Activated naive CD8-positive, alpha-beta T cell treated with anti-CD3 and anti-CD28 coated beads for 36 hours (primary cell): ENCODE measurements around the gene NUDCD3. TPM values are rescaled to one million over a fixed set of nuclear protein-coding genes. Genes with fewer than 3 reads are reported as not detected.
"Not testable (repeated sequence)": the region's sequence is repeated elsewhere in the genome, so short reads cannot be mapped to it uniquely, and the experiment has no call there.

ENCODE experiments used
- DNase-seq: peaks from one replicate; pipeline ENCODE4 v3.0.0; 2021
- H3K27ac Mint-ChIP-seq: one replicate; pipeline ENCODE4 v1.8.0; 2022; ENCODE audit warnings: mild to moderate bottlenecking, moderate library complexity, mixed read lengths
- H3K27me3 Mint-ChIP-seq: one replicate; pipeline ENCODE4 v1.8.0; 2022; ENCODE audit warnings: mild to moderate bottlenecking, mixed read lengths
- H3K36me3 Mint-ChIP-seq: one replicate; pipeline ENCODE4 v1.8.0; 2021; ENCODE audit warnings: mild to moderate bottlenecking, mixed read lengths
- H3K4me1 Mint-ChIP-seq: one replicate; pipeline ENCODE4 v1.8.0; 2021; ENCODE audit warnings: mixed read lengths
- H3K4me3 Mint-ChIP-seq: one replicate; pipeline ENCODE4 v1.8.0; 2022; ENCODE audit warnings: mild to moderate bottlenecking, moderate library complexity, mixed read lengths
- H3K9me3 Mint-ChIP-seq: one replicate; pipeline ENCODE4 v1.8.0; 2022; ENCODE audit warnings: mixed read lengths
- total RNA-seq, 2 experiments: library from RNA; stranded (reverse); gene quantifications; one replicate each; pipeline ENCODE4 v1.2.3, GENCODE V29; 2021

NUDCD3 gene
- total RNA-seq, 2 experiments from 2014 or later = 94.9 to 96.9 TPM

DNA sequence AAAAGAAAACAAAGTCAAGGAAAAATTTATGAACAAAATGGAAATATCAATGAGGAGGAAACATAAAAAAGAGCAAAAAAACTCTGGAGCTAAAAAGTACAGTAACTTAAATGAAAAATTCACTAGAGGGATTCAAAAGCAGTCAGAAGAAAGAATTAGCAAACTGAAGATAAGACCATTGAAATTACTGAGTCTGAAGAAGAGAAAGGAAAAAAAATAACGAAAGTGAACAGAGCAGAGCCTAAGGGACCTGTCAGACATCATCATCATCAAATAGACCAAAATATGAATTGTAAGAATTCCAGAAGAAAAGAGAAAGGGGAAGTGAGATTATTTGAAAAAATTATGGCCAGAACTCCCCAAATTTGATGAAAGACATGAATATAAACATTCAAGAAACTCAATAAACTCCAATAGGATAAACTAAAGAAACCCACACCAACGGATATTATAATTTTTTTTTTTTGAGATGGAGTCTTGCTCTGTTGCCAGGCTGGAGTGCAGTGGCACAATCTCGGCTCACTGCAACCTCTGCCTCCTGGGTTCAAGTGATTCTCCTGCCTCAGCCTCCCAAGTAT lies 34.4 kb upstream of the NUDCD3 start:
- H3K36me3 Mint-ChIP-seq = peaks cover 6% of the 10 kb centered on the region

DNA sequence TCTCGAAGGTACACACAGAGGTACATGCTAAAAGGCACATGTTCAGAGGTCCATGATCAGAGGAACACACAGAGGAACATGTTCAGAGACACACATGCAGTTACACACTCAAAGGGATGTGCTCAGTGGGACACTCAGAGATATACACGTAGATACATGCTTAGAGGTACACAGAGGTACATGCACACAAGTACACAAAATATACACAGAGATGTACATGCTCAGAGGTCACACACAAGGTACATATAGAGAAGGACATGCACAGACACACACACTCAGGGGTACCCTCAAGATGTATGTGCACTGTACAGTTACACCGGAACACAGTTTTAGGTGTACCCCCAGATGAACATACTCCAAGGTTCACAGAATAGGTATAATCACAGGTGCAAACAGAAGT lies 31.9 kb upstream of the NUDCD3 start:
- no peak overlapping the region for H3K4me3 Mint-ChIP-seq
- H3K27ac Mint-ChIP-seq = no peak overlapping the region
- peaks cover 16% of the 10 kb centered on the region for H3K9me3 Mint-ChIP-seq
- H3K36me3 Mint-ChIP-seq = peaks cover 6% of the 10 kb centered on the region
- H3K27me3 Mint-ChIP-seq = no peaks in the 10 kb centered on the region
- DNase-seq = no peak
- H3K4me1 Mint-ChIP-seq = no peaks in the 10 kb centered on the region

More for the DNA sequence above, 34.4 kb upstream of the NUDCD3 start:
- Mint-ChIP-seq H3K27me3 (no peaks in the 10 kb centered on the region), H3K4me1 (no peaks in the 10 kb centered on the region), H3K27ac (no peak overlapping the region), H3K4me3 (no peak overlapping the region), H3K9me3 (peaks cover 19% of the 10 kb centered on the region)
- no peak for DNase-seq

DNA sequence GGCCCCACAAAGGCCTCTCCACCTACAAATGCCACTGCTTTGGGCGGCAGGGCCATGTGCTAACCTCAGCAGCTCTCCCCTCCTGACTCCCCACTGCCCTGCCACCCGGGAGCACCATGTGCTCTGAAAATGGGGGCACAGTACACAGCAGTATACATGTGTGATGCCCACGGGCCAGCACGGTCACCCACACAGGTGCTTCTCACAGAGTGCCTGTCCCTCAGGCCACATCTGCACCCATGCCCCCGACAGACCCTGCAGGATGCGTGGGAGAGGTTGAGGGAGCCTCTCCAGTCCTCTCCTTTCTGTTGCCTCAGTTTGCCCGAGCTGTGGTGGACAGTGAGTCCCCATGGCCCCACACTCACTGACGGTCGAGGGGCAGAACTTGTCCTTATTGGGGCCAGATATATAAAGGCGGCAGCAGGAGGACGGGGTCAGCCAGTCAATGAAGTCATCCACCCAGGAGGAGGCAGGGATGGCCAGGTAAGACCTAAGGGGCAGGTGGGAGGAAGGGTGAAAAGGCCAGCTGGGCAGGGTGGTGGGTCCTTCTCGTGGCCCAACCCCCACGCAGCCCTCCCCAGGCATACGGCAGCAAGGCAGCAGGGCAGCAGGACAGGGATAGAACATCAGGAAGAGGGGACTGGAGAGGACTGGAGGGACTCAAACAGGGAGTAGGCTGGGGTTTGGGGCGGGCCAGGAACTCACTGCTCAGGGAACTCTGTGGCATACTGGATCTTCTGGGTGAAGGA lies 31.1 kb upstream of the NUDCD3 start:
- DNase-seq = no peak
- Mint-ChIP-seq H3K9me3 (peaks cover 14% of the 10 kb centered on the region), H3K36me3 (peaks cover 5% of the 10 kb centered on the region), H3K27ac (no peak overlapping the region), H3K4me1 (no peaks in the 10 kb centered on the region), H3K4me3 (no peak overlapping the region), H3K27me3 (no peaks in the 10 kb centered on the region)

DNA sequence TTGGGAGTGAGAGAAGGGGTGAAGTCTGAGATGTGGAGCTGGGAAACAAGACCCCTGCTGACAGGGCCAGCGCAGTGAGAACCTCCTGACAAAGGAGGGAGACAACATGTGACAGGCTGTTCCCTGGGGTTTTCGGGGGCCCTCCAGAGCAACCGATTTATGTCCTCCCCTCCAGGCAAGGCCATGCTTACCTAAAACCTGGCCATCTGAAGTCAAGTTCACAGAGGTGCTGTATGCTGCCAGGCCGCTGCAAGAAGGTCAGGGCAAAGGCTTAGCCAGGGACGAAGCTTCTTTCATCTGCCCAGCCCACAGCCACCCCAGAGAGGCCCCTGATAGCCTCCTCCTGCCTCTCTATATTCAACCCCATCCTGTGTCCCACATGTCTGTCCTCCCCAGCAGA lies 30.1 kb upstream of the NUDCD3 start:
- Mint-ChIP-seq H3K36me3 (no peaks in the 10 kb centered on the region), H3K4me3 (no peak overlapping the region), H3K4me1 (no peaks in the 10 kb centered on the region), H3K27ac (no peak overlapping the region), H3K27me3 (no peaks in the 10 kb centered on the region), H3K9me3 (peaks cover 10% of the 10 kb centered on the region)
- DNase-seq = no peak

DNA sequence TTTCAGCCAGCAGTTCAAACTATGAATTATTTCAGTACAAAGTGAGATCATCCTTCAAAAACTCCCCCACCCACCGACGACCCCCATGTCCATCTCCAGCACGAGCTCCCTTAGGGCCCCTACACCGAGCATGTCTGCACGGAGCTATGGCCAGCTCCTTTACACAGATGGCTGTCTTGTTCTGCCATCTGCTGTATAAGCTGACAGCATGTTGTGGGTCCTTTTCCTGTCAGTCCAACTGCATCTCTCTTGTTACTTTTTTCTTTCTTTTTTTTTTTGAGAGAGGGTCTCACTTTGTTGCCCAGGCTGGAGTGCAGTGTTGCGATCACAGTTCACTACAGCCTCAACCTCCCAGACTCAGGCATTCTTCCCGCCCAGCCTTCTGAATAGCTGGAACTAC lies 29.1 kb upstream of the NUDCD3 start:
- H3K27ac Mint-ChIP-seq = no peak overlapping the region
- DNase-seq = no peak
- peaks cover 5% of the 10 kb centered on the region for H3K9me3 Mint-ChIP-seq
- no peaks in the 10 kb centered on the region for H3K27me3 Mint-ChIP-seq
- H3K4me3 Mint-ChIP-seq = no peak overlapping the region
- no peaks in the 10 kb centered on the region for H3K4me1 Mint-ChIP-seq
- no peaks in the 10 kb centered on the region for H3K36me3 Mint-ChIP-seq

- no peak overlapping the region for H3K27ac Mint-ChIP-seq
- H3K4me1 Mint-ChIP-seq = no peaks in the 10 kb centered on the region
- no peaks in the 10 kb centered on the region for H3K36me3 Mint-ChIP-seq
- DNase-seq = no peak
- H3K4me3 Mint-ChIP-seq = no peak overlapping the region
- H3K27me3 Mint-ChIP-seq = no peaks in the 10 kb centered on the region
- H3K9me3 Mint-ChIP-seq = peaks cover under 1% of the 10 kb centered on the region
Observed at GRCh38 chr7:44518761-44519160, 28.3 kb upstream of the NUDCD3 start.

DNA sequence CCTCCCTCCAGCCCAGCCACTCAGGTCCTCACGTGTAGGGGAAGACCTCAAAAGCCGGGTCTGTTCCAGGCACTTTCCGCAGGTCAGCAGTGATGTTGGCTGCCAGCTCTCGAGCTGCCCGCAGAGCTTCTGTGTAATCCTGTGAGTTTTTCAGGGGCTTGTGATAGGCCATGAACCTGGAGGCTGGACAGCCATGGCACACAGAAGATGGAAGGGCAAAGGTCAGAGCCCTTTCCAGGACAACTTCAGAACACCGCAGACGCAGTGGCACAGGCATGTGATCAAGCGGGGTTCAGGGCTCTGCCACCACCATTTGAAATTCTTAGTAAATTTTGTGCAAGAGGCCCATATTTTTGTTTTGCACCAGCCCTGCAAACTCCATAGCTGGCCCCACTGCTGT lies 26.7 kb upstream of the NUDCD3 start:
- Mint-ChIP-seq H3K27me3 (no peaks in the 10 kb centered on the region), H3K4me1 (no peaks in the 10 kb centered on the region), H3K27ac (no peak overlapping the region), H3K9me3 (no peaks in the 10 kb centered on the region), H3K4me3 (no peak overlapping the region), H3K36me3 (no peaks in the 10 kb centered on the region)
- DNase-seq = no peak

- H3K36me3 Mint-ChIP-seq = no peaks in the 10 kb centered on the region
- no peaks in the 10 kb centered on the region for H3K9me3 Mint-ChIP-seq
- H3K4me1 Mint-ChIP-seq = no peaks in the 10 kb centered on the region
- no peak overlapping the region for H3K4me3 Mint-ChIP-seq
- H3K27ac Mint-ChIP-seq = no peak overlapping the region
- H3K27me3 Mint-ChIP-seq = no peaks in the 10 kb centered on the region
- no peak for DNase-seq
Observed at GRCh38 chr7:44515590-44516268, 25.3 kb upstream of the NUDCD3 start.

GRCh38 chr7:44512736-44513135 lies 22.3 kb upstream of the NUDCD3 start:
- Mint-ChIP-seq H3K36me3 (peaks cover 4% of the 10 kb centered on the region), H3K4me3 (no peak overlapping the region), H3K9me3 (peaks cover 8% of the 10 kb centered on the region), H3K27ac (no peak overlapping the region), H3K27me3 (no peaks in the 10 kb centered on the region), H3K4me1 (peaks cover 10% of the 10 kb centered on the region)
- DNase-seq = no peak

- H3K27me3 Mint-ChIP-seq = no peaks in the 10 kb centered on the region
- H3K9me3 Mint-ChIP-seq = peaks cover 11% of the 10 kb centered on the region
- peaks cover 10% of the 10 kb centered on the region for H3K4me1 Mint-ChIP-seq
- H3K4me3 Mint-ChIP-seq = no peak overlapping the region
- no peak for DNase-seq
- H3K36me3 Mint-ChIP-seq = peaks cover 4% of the 10 kb centered on the region
- H3K27ac Mint-ChIP-seq = no peak overlapping the region
Observed at GRCh38 chr7:44511863-44512468, 21.5 kb upstream of the NUDCD3 start.

- H3K4me1 Mint-ChIP-seq = peaks cover 10% of the 10 kb centered on the region
- no peak overlapping the region for H3K4me3 Mint-ChIP-seq
- H3K27ac Mint-ChIP-seq = no peak overlapping the region
- no peak for DNase-seq
- peaks cover 8% of the 10 kb centered on the region for H3K36me3 Mint-ChIP-seq
- H3K9me3 Mint-ChIP-seq = peaks cover 13% of the 10 kb centered on the region
- H3K27me3 Mint-ChIP-seq = no peaks in the 10 kb centered on the region
Observed at GRCh38 chr7:44511236-44511635, 20.8 kb upstream of the NUDCD3 start.

DNA sequence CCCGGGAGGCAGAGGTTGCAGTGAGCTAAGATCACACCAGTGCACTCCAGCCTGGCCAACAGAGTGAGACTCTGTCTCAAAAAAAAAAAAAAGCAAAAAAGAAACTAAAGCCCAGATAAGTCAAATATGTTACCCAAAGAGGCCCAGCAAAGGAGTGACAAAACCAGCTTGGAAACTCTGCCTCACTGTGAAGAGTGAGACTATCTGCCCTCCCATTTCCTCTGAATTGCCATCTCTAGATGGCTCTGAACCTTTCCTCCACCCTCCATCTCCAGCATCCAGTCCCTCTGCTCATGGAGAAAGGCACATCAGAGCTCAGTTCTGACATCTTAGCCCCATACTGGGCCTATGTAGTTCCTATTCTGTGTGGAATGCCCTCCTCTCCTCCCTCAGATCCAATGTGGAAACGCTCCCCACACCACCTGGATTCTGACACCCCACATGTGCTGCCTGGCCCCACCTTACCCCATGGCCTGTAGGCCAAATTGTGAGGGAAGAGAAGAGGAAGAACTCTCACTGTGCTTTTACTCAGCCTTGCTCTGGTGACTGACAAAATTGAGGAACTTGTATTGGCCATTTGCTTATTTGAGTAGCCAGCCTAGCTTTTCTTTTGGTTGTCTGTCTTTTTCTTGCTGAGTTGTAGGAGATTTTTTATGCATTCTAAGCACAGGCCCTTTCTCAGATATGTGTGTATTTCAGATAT lies 18.0 kb upstream of the NUDCD3 start:
- DNase-seq = no peak

DNA sequence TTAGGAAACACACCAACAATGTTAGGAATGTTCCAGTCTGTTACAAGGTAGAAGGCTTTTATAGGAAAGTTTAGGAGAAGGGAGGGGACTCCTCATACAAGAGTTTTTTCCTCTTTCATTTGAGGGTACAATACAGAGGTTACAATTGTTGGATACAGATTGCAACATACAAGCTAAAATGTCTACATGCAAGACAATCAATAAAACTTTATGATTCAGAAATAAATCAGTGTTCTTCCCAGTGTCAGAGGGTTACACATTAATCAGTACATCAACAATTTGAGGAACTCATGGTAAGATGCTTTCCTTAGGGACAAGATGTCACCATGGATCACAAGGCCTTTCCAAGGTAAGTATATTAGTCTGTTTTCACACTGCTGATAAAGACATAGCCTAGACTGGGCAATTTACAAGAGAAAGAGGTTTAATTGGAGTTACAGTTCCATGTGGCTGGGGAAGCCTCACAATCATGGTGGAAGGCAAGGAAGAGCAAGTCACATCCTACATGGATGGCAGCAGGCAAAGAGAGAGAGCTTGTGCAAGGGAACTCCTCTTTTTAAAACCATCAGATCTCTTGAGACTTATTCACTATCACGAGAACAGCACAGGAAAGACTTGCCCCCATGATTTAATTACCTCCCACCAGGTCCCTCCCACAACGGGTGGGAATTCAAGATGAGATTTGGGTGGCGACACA lies 16.3 kb upstream of the NUDCD3 start:
- H3K27ac Mint-ChIP-seq, DNase-seq, H3K27me3 Mint-ChIP-seq, H3K36me3 Mint-ChIP-seq, H3K4me3 Mint-ChIP-seq: not testable (repeated sequence)
- Mint-ChIP-seq H3K4me1 (peaks cover 12% of the 10 kb centered on the region), H3K9me3 (peaks cover 21% of the 10 kb centered on the region)

More for the DNA sequence above, 18.0 kb upstream of the NUDCD3 start:
- Mint-ChIP-seq H3K27me3 (no peaks in the 10 kb centered on the region), H3K27ac (peak overlapping the region; percentile 60), H3K9me3 (peaks cover 21% of the 10 kb centered on the region), H3K36me3 (peaks cover 8% of the 10 kb centered on the region), H3K4me1 (peaks cover 12% of the 10 kb centered on the region), H3K4me3 (no peak overlapping the region)

DNA sequence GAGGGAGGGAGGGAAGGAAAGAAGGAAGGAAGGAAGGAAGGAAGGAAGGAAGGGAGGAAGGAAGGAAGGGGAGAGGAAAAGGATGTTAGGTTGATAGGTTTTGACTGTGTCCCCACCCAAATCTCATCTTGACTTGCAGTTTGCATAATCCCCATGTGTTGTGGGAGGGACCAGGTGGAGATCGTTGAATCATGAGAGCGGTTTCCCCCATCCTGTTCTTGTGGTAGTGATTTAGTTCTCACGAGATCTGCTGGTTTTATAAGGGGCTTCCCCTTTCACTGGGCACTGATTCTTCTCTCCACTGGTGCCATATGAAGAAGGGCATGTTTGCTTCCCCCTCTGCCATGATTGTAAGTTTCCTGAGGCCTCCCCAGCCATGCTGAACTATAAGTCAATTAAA lies 15.1 kb upstream of the NUDCD3 start:
- DNase-seq = no peak
- H3K4me3 Mint-ChIP-seq = no peak overlapping the region
- no peak overlapping the region for H3K27ac Mint-ChIP-seq
- H3K4me1 Mint-ChIP-seq = peaks cover 12% of the 10 kb centered on the region
- peaks cover 4% of the 10 kb centered on the region for H3K27me3 Mint-ChIP-seq
- peaks cover 8% of the 10 kb centered on the region for H3K36me3 Mint-ChIP-seq
- peaks cover 21% of the 10 kb centered on the region for H3K9me3 Mint-ChIP-seq
